GM12878 (cell line): ENCODE data around the gene INHBE. TPM values are rescaled to one million over a fixed set of nuclear protein-coding genes. Genes with fewer than 3 reads are reported as not detected.

ENCODE experiments used
- ATAC-seq: fragments of 200-7000 bp; cut with Tn5 transposase; 3 replicates; pipeline ENCODE4 v1.9.1; 2020; ENCODE audit warnings: mild to moderate bottlenecking, moderate library complexity
- BruUV-seq: library from RNA; stranded (reverse); fragments of 400-500 nt; replicated peaks from 2 replicates; lab custom pipeline; 2021; lab: Mats Ljungman, UMichigan
- CTCF ChIA-PET: fragments of 300-600 bp; sonication (Branson Sonifier 250); formaldehyde crosslinking; extraction: SDS; loops from one replicate; lab custom pipeline; 2021; ENCODE audit warnings: inconsistent platforms; lab: Yijun Ruan, JAX
- POLR2A ChIA-PET: fragments of 350-600 bp; formaldehyde crosslinking; extraction: SDS; loops from one replicate; lab custom pipeline; 2021; ENCODE audit warnings: inconsistent platforms; lab: Charles Lee
- RAD21 ChIA-PET: fragments of 300-600 bp; sonication (Branson Sonifier 250); formaldehyde crosslinking; loops from one replicate; lab custom pipeline; 2023; ENCODE audit warnings: antibody characterized with exemption; ENCODE audit not compliant: unreplicated experiment; lab: Charles Lee
- SMC1A ChIA-PET: fragments of 300-600 bp; sonication (Branson Sonifier 250); formaldehyde crosslinking; loops from one replicate; lab custom pipeline; 2023; ENCODE audit not compliant: unreplicated experiment, uncharacterized antibody; lab: Charles Lee
- DNase-seq: peaks from one replicate; pipeline ENCODE4 v3.0.0-alpha.2; 2011; ENCODE audit warnings: low read depth, low spot score
- FAIRE-seq: peaks from 3 replicates; lab custom pipeline; 2011; peaks lifted over from hg19 to GRCh38; lab: Jason Lieb, UNC
- H2AFZ ChIP-seq: 2 replicates; pipeline ENCODE4 v1.6.0; 2011; ENCODE audit warnings: low read depth, low read length, control low read depth; ENCODE audit not compliant: control insufficient read depth
- H3K27ac ChIP-seq: 2 replicates; pipeline ENCODE4 v1.5.1; 2011; ENCODE audit warnings: control low read depth; ENCODE audit not compliant: control insufficient read depth, insufficient read depth
- H3K27me3 ChIP-seq, 2 experiments: replicated peaks in 1 of 2; 2 replicates each; pipeline versions ENCODE4 v1.6.0 to v1.6.1; 2011; ENCODE audit warnings: low read length in 1 of 2; ENCODE audit not compliant: control insufficient read depth in 2 of 2, insufficient read depth in 2 of 2
- H3K36me3 ChIP-seq, 2 experiments: 2 replicates each; pipeline ENCODE4 v1.5.1; 2011; ENCODE audit warnings: low read length in 1 of 2; ENCODE audit not compliant: control insufficient read depth in 2 of 2, insufficient read depth in 2 of 2
- H3K4me1 ChIP-seq: 2 replicates; pipeline ENCODE4 v1.6.1; 2011; ENCODE audit warnings: mild to moderate bottlenecking, low read length, moderate library complexity, mixed read lengths; ENCODE audit not compliant: control insufficient read depth, insufficient read depth
- H3K4me2 ChIP-seq: 2 replicates; pipeline ENCODE4 v1.6.0; 2011; ENCODE audit warnings: control low read depth; ENCODE audit not compliant: control insufficient read depth, insufficient read depth
- H3K4me3 ChIP-seq: fragments of 200-600 bp; sonication (generic); 2 replicates; pipeline ENCODE4 v1.5.1; 2016
- H3K79me2 ChIP-seq: 2 replicates; pipeline ENCODE4 v1.6.0; 2011; ENCODE audit warnings: low read length; ENCODE audit not compliant: control insufficient read depth, insufficient read depth
- H3K9ac ChIP-seq: 2 replicates; pipeline ENCODE4 v1.8.0; 2011; ENCODE audit warnings: low read length, control low read depth, mixed read lengths; ENCODE audit not compliant: control insufficient read depth, insufficient read depth
- H3K9me3 ChIP-seq: replicated peaks from 3 replicates; pipeline ENCODE4 v1.5.1; 2011; ENCODE audit warnings: mild to moderate bottlenecking, low read length; ENCODE audit not compliant: control insufficient read depth, insufficient read depth
- H4K20me1 ChIP-seq: 2 replicates; pipeline ENCODE4 v1.6.0; 2011; ENCODE audit not compliant: control insufficient read depth, insufficient read depth
- CHD1 ChIP-seq: IDR thresholded peaks from 2 replicates; pipeline ENCODE4 v1.6.1; 2012; ENCODE audit warnings: low read depth, low read length, improper control_type of control experiment
- CHD2 ChIP-seq: IDR thresholded peaks from 2 replicates; pipeline ENCODE4 v1.6.1; 2011; ENCODE audit warnings: low read depth, low read length, improper control_type of control experiment, borderline replicate concordance
- FOXM1 ChIP-seq: IDR thresholded peaks from 2 replicates; pipeline ENCODE4 v1.6.1; 2012; ENCODE audit warnings: low read depth, mild to moderate bottlenecking, inconsistent platforms, low read length, moderate library complexity
- IKZF2 ChIP-seq, 2 experiments: fragments of 450-650 bp; IDR thresholded peaks; 2 replicates each; pipeline ENCODE4 v1.6.1; 2017; ENCODE audit warnings: mild to moderate bottlenecking in 2 of 2, moderate library complexity in 2 of 2
- NFYA ChIP-seq: IDR thresholded peaks from 2 replicates; pipeline ENCODE4 v1.6.1; 2011; ENCODE audit warnings: low read depth, mild to moderate bottlenecking, low read length, improper control_type of control experiment, borderline replicate concordance
- NFYB ChIP-seq: IDR thresholded peaks from 2 replicates; pipeline ENCODE4 v1.6.1; 2011; ENCODE audit warnings: low read depth, mild to moderate bottlenecking, low read length, improper control_type of control experiment, moderate library complexity; ENCODE audit not compliant: insufficient read depth
- NRF1 ChIP-seq: conservative IDR thresholded peaks from 2 replicates; pipeline ENCODE4 v1.6.1; 2011; ENCODE audit warnings: mild to moderate bottlenecking, low read depth, low read length, improper control_type of control experiment
- PAX8 ChIP-seq: fragments of 450-650 bp; IDR thresholded peaks from 2 replicates; pipeline ENCODE4 v1.6.1; 2017; ENCODE audit warnings: mild to moderate bottlenecking, moderate library complexity
- POU2F2 ChIP-seq: IDR thresholded peaks from 3 replicates; pipeline ENCODE4 v1.6.1; 2011; ENCODE audit warnings: low read depth, mild to moderate bottlenecking, low read length, borderline replicate concordance
- WRNIP1 ChIP-seq: IDR thresholded peaks from 2 replicates; pipeline ENCODE4 v1.6.1; 2011; ENCODE audit warnings: low read depth, low read length, improper control_type of control experiment, borderline replicate concordance
- ZBED1 ChIP-seq: IDR thresholded peaks from 2 replicates; pipeline ENCODE4 v1.6.1; 2016; ENCODE audit warnings: borderline replicate concordance
- ZNF592 ChIP-seq: fragments of 450-650 bp; IDR thresholded peaks from 2 replicates; pipeline ENCODE4 v1.6.1; 2017; ENCODE audit warnings: mild to moderate bottlenecking, moderate library complexity
- WGBS: methylation state at CpG from one replicate; pipeline ENCODE4 v1.1.6; 2016; ENCODE audit warnings: low lambda C conversion rate; ENCODE audit not compliant: insufficient replicate concordance, insufficient coverage; ENCODE audit errors: missing lambda C conversion rate; 5-methylcytosine and 5-hydroxymethylcytosine counted together
- in situ Hi-C: fragments of 300-500 bp; cut with MboI; formaldehyde crosslinking; loops from 9 replicates; pipeline ENCODE4 v1.14.3; 2018; ENCODE audit warnings: mixed read lengths
- intact Hi-C: fragments of 100-400 bp; cut with micrococcal nuclease; formaldehyde crosslinking; loops from one replicate; pipeline ENCODE4 v1.14.2; 2022; ENCODE audit not compliant: unreplicated experiment
- polyA plus RNA-seq, 11 experiments: library from polyadenylated mRNA; depleted of rRNA in 4 of 11; unstranded in 6 of 11; stranded (reverse) in 5 of 11; fragments of >200 nt; fragmentation: Nextera tagmentation in 4 of 11; fragmentation: Illumina TruSeq in 1 of 11; extraction: Ambion mirVana in 4 of 11; extraction: Trizol in 1 of 11; gene quantifications; 1 replicate in 1 of 11; 2 replicates in 10 of 11; pipeline versions ENCODE4 v1.2.1 to v1.2.3, GENCODE V29; 2011 to 2016; ENCODE audit warnings: inconsistent platforms in 2 of 11, missing spikeins in 2 of 11, low read depth in 1 of 11
- total RNA-seq, 4 experiments: library from RNA; depleted of rRNA in 3 of 4; stranded (reverse); fragments of >200 nt in 3 of 4; fragmentation: Illumina TruSeq in 1 of 4; extraction: Trizol in 1 of 4; gene quantifications; 2 replicates each; pipeline versions ENCODE4 v1.2.1 to v1.2.3, GENCODE V29; 2013 to 2021
- TF ChIP-seq, protein P1 (sequence below): IDR thresholded peaks from 2 replicates; pipeline ENCODE4 v1.6.1; 2011; ENCODE audit warnings: low read depth, low read length, improper control_type of control experiment, borderline replicate concordance
- TF ChIP-seq, protein P2 (sequence below): fragments of 450-650 bp; formaldehyde crosslinking; IDR thresholded peaks from 2 replicates; pipeline ENCODE4 v1.5.0; 2022; ENCODE audit warnings: mild to moderate bottlenecking, missing genetic modification characterization

INHBE gene
- total and polyA plus RNA-seq, 10 of the 15 experiments (the other 5 are each of a cell fraction or from before 2014, with no cell fraction given), result 0.09 to 2.5 (median 0.37) TPM

- no TSS peak for BruUV-seq
- Histone ChIP-seq H3K4me1 (no peaks in the 10 kb centered on the region; the same call in 1 of the 2 replicates), H2AFZ (no peak overlapping the region), H3K9ac (no peak overlapping the region), H4K20me1 (no peaks in the 10 kb centered on the region), H3K79me2 (no peaks in the 10 kb centered on the region; the same call in 1 of the 2 replicates), H3K4me3 (no peak overlapping the region), H3K36me3 (no peaks in the 10 kb centered on the region), H3K27me3 (no peaks in the 10 kb centered on the region), H3K9me3 (no peaks in the 10 kb centered on the region), H3K27ac (no peak overlapping the region), H3K4me2 (no peak overlapping the region)
- ChIA-PET POLR2A (no interaction called here), RAD21 (interaction anchor here (1.1 kb wide), 1 partner anchor 150 kb away, joined by 4 read pairs; no protein-coding TSS in a partner anchor), SMC1A (interaction anchor here (1.5 kb wide), 1 partner anchor 72 kb away, joined by 7 read pairs; no protein-coding TSS in a partner anchor), CTCF (interaction anchor here (1.1 to 1.4 kb wide), 2 partner anchors 8 to 15 kb away, joined by 3 read pairs; no protein-coding TSS in a partner anchor)
- ATAC-seq, result no peak
- TF ChIP-seq CHD1 (no peak), NFYA (no peak), ZNF592 (no peak), CHD2 (no peak), NFYB (no peak), ZBED1 (no peak), WRNIP1 (no peak), PAX8 (no peak), IKZF2 (IDR thresholded peaks at IDR 0.05) (no peak), FOXM1 (no peak), NRF1 (no peak), POU2F2 (no peak)
- TF ChIP-seq, protein P1, sequence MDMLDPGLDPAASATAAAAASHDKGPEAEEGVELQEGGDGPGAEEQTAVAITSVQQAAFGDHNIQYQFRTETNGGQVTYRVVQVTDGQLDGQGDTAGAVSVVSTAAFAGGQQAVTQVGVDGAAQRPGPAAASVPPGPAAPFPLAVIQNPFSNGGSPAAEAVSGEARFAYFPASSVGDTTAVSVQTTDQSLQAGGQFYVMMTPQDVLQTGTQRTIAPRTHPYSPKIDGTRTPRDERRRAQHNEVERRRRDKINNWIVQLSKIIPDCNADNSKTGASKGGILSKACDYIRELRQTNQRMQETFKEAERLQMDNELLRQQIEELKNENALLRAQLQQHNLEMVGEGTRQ, result no peak
- TF ChIP-seq, protein P2, sequence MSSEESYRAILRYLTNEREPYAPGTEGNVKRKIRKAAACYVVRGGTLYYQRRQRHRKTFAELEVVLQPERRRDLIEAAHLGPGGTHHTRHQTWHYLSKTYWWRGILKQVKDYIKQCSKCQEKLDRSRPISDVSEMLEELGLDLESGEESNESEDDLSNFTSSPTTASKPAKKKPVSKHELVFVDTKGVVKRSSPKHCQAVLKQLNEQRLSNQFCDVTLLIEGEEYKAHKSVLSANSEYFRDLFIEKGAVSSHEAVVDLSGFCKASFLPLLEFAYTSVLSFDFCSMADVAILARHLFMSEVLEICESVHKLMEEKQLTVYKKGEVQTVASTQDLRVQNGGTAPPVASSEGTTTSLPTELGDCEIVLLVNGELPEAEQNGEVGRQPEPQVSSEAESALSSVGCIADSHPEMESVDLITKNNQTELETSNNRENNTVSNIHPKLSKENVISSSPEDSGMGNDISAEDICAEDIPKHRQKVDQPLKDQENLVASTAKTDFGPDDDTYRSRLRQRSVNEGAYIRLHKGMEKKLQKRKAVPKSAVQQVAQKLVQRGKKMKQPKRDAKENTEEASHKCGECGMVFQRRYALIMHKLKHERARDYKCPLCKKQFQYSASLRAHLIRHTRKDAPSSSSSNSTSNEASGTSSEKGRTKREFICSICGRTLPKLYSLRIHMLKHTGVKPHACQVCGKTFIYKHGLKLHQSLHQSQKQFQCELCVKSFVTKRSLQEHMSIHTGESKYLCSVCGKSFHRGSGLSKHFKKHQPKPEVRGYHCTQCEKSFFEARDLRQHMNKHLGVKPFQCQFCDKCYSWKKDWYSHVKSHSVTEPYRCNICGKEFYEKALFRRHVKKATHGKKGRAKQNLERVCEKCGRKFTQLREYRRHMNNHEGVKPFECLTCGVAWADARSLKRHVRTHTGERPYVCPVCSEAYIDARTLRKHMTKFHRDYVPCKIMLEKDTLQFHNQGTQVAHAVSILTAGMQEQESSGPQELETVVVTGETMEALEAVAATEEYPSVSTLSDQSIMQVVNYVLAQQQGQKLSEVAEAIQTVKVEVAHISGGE (CRISPR knock-in tag), result no peak
- intact Hi-C loops (no loop called here), in situ Hi-C loops (no loop called here)
- WGBS, result 97% methylated on average over 2 of the region's 2 CpGs
- FAIRE-seq, result no peak
- no peak for DNase-seq
Observed at GRCh38 chr12:57415088-57415487, 40.0 kb upstream of the INHBE start.
